HL-60 (cell line): Measurements from ENCODE around the gene NR1H4.

Source experiments
- DNase-seq, 2 experiments: peaks; one replicate each; pipeline ENCODE4 v3.0.0-alpha.2; 2010 to 2020; ENCODE audit warnings: low read depth in 1 of 2, low spot score in 1 of 2
- H3K27ac ChIP-seq: fragments of 250-450 bp; sonication (Bioruptor Pico); replicated peaks from 2 replicates; pipeline ENCODE4 v1.5.1; 2020; ENCODE audit warnings: mild to moderate bottlenecking, moderate library complexity
- H3K27me3 ChIP-seq: fragments of 250-450 bp; sonication (Bioruptor Pico); 2 replicates; pipeline ENCODE4 v1.5.1; 2021; ENCODE audit warnings: mild to moderate bottlenecking, moderate library complexity; ENCODE audit not compliant: insufficient read depth, poor library complexity, severe bottlenecking
- H3K4me3 ChIP-seq: replicated peaks from 2 replicates; pipeline ENCODE4 v1.5.1; 2011; ENCODE audit warnings: mild to moderate bottlenecking, control low read depth, low read length; ENCODE audit not compliant: insufficient read depth
- GABPA ChIP-seq: IDR thresholded peaks from 2 replicates; pipeline ENCODE4 v1.6.1; 2012; ENCODE audit warnings: low read depth
- POLR2AphosphoS5 ChIP-seq: IDR thresholded peaks from 2 replicates; pipeline ENCODE4 v1.6.1; 2012; ENCODE audit warnings: low read depth
- SPI1 ChIP-seq: IDR thresholded peaks from 2 replicates; pipeline ENCODE4 v1.6.1; 2012; ENCODE audit warnings: low read depth, mild to moderate bottlenecking, borderline replicate concordance
- TF ChIP-seq, protein P1 (sequence below): IDR thresholded peaks from one replicate; pipeline ENCODE4 v1.5.1; 2011; ENCODE audit warnings: low read length, control low read depth, inconsistent platforms; ENCODE audit not compliant: insufficient read depth
- TF ChIP-seq, protein P2 (sequence below): IDR thresholded peaks from 2 replicates; pipeline ENCODE4 v1.6.1; 2012; ENCODE audit warnings: low read depth; ENCODE audit not compliant: insufficient replicate concordance

NR1H4 gene

DNA sequence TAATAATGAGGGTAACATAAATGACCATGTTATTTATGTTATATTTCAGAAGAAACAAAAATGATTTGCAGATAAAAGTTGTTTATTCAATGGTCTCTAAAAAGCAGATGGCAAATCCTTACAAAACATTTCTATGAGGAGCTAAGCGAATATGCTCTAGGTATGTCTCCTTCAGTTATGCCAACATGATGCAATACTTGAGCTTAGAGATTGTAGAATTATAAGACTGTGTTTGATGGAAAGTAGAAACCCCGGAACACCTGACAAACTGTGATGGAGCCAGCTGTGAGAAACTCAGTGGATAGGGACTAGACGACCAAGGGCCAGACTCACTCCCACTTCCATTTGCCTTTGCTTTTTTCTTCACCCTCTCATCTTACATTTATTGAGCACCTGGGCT, 17.8 kb upstream of the NR1H4 start:
- DNase-seq, result no peak
- H3K27me3 ChIP-seq, result no peaks in the 10 kb centered on the region
- TF ChIP-seq, protein P1, sequence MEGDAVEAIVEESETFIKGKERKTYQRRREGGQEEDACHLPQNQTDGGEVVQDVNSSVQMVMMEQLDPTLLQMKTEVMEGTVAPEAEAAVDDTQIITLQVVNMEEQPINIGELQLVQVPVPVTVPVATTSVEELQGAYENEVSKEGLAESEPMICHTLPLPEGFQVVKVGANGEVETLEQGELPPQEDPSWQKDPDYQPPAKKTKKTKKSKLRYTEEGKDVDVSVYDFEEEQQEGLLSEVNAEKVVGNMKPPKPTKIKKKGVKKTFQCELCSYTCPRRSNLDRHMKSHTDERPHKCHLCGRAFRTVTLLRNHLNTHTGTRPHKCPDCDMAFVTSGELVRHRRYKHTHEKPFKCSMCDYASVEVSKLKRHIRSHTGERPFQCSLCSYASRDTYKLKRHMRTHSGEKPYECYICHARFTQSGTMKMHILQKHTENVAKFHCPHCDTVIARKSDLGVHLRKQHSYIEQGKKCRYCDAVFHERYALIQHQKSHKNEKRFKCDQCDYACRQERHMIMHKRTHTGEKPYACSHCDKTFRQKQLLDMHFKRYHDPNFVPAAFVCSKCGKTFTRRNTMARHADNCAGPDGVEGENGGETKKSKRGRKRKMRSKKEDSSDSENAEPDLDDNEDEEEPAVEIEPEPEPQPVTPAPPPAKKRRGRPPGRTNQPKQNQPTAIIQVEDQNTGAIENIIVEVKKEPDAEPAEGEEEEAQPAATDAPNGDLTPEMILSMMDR, result no peak
- H3K4me3 ChIP-seq, result no peak overlapping the region
- H3K27ac ChIP-seq, result no peak overlapping the region

- H3K4me3 ChIP-seq, result no peak overlapping the region
- TF ChIP-seq SPI1, result no peak
- TF ChIP-seq, protein P2, sequence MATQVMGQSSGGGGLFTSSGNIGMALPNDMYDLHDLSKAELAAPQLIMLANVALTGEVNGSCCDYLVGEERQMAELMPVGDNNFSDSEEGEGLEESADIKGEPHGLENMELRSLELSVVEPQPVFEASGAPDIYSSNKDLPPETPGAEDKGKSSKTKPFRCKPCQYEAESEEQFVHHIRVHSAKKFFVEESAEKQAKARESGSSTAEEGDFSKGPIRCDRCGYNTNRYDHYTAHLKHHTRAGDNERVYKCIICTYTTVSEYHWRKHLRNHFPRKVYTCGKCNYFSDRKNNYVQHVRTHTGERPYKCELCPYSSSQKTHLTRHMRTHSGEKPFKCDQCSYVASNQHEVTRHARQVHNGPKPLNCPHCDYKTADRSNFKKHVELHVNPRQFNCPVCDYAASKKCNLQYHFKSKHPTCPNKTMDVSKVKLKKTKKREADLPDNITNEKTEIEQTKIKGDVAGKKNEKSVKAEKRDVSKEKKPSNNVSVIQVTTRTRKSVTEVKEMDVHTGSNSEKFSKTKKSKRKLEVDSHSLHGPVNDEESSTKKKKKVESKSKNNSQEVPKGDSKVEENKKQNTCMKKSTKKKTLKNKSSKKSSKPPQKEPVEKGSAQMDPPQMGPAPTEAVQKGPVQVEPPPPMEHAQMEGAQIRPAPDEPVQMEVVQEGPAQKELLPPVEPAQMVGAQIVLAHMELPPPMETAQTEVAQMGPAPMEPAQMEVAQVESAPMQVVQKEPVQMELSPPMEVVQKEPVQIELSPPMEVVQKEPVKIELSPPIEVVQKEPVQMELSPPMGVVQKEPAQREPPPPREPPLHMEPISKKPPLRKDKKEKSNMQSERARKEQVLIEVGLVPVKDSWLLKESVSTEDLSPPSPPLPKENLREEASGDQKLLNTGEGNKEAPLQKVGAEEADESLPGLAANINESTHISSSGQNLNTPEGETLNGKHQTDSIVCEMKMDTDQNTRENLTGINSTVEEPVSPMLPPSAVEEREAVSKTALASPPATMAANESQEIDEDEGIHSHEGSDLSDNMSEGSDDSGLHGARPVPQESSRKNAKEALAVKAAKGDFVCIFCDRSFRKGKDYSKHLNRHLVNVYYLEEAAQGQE, result no peak
- no peak for TF ChIP-seq POLR2AphosphoS5
- no peak for TF ChIP-seq GABPA
- TF ChIP-seq, protein P1, result no peak
- H3K27ac ChIP-seq, result no peak overlapping the region
- no peaks in the 10 kb centered on the region for H3K27me3 ChIP-seq
- no peak for DNase-seq
These were observed 15.5 kb upstream of the NR1H4 start for GRCh38 chr12:100458191-100458590.

- H3K27me3 ChIP-seq, result no peaks in the 10 kb centered on the region
- H3K4me3 ChIP-seq, result no peak overlapping the region
- H3K27ac ChIP-seq, result no peak overlapping the region
- no peak for TF ChIP-seq POLR2AphosphoS5
- TF ChIP-seq, protein P1, result no peak
- TF ChIP-seq SPI1, result no peak
- no peak for DNase-seq
These were observed 13.0 kb upstream of the NR1H4 start for GRCh38 chr12:100460702-100461101.

GRCh38 chr12:100461330-100461973, 12.2 kb upstream of the NR1H4 start:
- DNase-seq, result no peak
- H3K27ac ChIP-seq, result no peak overlapping the region
- no peaks in the 10 kb centered on the region for H3K27me3 ChIP-seq
- H3K4me3 ChIP-seq, result no peak overlapping the region
- TF ChIP-seq, protein P1, result no peak
- TF ChIP-seq, protein P2, result peak; percentile 35
- TF ChIP-seq SPI1 (no peak), GABPA (no peak), POLR2AphosphoS5 (no peak)
